NCI-H1436 treated with DMSO at 0.1 percent for 48 hours (cell line): Measurements from ENCODE around the gene CTSW.
A peak's percentile ranks its signal among the peaks of the same experiment; 100 is the strongest.

Source experiments
- DNase-seq: peaks from one replicate; lab custom pipeline; 2025; lab: John Stamatoyannopoulos, UW

CTSW gene

DNA sequence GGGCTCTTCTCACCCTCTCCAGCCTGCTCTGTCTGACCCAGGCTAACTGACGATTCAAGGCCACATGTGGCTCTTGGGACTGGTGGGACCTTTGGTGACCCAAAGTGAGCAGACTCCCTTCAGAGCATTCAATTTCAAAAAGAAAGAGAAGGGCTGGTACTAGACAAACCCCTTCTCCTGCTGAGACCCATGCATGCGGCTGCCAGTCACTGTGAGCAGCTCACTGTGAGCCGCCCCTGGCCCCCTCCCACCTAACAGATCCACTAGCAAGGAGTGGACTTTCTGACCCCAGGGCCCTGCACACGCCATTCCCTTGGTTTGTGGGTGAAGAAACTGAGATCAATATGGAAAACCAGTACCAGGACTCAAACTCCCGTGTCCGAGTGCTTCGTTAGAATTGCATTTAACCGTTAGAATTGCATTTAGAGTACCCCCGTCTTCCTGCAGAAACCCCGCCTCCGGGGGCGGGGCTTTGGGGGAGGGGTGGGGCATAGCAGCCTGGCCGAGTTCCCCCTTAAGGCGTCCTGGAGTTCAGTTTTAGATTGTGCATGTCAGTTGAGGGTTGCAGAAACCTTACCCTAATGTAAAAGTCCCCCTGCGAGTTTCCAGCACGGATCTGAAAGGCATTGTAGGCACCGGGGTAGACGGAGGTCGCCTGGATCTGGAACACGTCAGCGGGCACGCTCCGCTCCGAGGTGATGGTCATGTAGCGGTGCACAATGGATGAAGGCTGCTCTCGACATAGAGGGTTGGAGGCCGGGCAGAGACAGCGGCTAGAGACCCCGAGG, 12.2 kb upstream of the CTSW start:
- DNase-seq, result no peak

DNA sequence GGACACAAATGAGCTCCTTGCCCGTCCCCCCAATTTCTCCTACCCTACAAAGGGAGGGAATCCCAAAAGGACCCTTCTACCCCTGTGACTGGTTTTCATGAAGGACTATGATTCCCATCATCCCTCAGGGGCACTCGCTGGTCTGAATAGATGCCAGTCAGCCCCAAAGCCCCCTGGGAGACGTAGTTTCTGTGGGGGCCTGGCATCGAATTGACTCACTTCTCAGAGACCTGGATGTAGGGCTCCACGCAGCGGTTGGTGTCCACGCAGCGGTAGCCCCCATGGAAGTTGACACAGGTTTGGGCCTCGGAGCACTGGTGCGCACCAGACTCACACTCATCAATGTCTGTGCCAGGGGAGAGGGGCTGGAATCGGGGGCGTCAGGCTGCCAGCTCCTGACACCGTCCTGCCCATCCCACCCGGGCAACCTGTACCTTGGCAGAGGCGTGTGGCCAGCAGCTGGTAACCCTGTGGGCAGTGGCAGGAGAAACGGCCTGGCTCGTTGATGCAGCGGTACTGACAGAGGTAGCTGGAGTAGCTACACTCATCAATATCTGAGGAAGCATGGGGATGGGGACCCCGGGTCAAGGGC, 11.5 kb upstream of the CTSW start:
- no peak for DNase-seq

DNA sequence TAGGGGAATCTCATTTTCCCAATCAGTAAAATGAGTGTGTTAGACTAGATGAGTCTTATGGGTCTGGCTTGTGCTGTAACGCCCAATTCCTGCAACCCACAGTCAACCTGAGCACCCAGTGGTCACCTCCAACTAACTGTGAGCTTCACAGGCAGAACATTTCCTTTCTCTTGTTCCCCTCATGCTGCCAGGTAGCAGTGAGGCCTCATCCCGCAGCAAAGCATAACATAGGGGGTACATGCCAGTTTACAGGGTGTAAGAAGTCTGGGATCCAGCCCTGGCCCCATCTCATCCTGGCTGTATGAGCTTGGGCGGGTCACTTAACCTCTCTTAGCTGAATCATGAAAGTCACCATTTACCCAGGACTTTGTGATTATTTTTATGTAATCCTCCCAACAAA, 10.7 kb upstream of the CTSW start:
- no peak for DNase-seq

DNA sequence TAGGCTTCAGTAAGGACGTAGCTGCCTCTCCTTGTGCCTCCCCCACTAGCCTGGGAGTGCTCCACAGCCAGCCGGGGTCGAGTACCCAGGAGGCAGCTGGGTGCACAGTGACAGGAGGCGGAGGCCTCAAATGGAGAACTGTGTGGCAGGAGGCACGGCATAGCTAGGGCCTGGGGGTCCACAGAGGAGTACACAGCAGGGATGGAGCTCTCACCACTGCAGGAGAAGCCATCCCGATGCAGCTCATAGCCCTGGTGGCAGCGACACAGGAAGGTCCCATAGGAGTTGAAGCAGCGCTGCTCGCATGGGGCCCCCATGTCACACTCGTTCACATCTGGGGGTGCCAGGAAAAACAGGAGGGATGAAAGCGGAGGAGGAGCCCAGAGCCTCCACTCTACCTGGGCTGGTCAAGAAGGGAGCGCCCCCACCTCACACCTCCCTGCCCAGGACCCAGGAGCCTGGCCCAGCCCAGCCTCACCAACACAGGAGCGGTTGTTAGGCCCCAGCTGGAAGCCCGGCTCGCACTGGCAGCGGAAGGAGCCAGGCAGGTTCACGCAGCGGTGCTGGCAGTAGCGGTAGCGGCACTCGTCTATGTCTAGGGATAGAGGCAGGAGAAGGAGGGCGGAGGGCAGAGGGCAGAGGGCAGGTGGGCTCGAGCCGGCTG, 9.9 kb upstream of the CTSW start:
- DNase-seq, result no peak

DNA sequence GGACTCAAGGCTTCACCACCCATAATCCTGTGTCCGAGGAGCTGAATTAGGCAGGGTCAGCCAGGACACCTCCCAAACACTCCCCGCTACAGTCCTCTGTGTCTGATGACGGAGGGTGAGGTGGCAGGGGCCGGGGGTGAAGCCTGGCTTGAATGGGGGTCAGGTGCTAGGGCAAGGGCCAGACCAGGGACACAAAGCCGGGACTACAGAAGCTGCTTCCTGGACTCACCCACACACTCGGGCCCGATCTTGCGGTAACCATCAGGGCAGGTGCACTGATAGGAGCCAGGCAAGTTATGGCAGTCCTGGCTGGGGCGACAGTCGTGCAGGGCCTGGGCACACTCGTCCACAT, 9.4 kb upstream of the CTSW start:
- DNase-seq, result no peak

DNA sequence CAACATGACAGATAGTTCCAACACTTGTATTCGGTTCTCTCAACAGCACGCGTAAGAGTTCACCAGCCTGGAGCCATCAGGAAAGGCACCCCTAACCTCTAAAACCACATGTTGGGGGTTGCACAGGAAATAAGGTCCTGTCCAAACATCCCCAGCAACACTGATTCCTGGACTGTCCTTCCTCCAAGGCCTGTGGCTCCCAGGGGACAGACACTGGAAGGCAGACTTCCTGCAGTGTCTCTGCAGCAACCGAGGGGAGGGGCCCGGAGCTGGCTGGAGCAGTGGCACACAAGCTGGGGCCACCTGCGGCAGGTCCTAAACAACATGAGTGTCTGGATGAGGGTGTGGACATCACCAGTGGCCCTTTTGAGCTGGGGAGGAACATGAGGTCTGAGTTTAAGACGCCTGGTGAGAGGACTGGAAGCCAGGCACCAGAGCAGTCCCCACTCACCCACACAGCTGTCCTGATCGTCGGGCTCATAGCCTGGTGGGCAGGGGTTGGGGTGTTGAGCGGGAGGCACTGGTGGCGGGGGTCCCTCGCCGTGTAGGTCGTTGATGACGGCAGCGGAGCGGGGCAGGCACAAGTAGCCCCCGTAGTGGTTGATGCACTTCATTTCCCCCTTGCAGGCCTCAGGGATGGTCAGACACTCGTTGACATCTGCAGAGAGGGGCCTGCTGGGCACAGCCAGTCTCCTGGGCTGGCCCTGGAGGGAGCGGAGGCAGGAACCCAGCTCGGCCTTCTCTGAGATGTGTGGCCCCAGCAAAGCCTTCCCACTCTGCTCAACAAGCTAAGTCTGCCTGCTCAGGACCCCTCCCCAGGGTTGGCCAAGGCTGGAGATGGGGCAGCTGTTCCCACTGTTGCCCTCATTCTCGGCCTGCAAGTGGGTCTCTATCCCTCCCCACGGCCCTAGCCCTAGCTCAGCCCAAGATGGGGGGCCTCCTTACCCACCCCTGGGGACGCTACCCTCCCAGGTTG, 8.6 kb upstream of the CTSW start:
- DNase-seq, result no peak

DNA sequence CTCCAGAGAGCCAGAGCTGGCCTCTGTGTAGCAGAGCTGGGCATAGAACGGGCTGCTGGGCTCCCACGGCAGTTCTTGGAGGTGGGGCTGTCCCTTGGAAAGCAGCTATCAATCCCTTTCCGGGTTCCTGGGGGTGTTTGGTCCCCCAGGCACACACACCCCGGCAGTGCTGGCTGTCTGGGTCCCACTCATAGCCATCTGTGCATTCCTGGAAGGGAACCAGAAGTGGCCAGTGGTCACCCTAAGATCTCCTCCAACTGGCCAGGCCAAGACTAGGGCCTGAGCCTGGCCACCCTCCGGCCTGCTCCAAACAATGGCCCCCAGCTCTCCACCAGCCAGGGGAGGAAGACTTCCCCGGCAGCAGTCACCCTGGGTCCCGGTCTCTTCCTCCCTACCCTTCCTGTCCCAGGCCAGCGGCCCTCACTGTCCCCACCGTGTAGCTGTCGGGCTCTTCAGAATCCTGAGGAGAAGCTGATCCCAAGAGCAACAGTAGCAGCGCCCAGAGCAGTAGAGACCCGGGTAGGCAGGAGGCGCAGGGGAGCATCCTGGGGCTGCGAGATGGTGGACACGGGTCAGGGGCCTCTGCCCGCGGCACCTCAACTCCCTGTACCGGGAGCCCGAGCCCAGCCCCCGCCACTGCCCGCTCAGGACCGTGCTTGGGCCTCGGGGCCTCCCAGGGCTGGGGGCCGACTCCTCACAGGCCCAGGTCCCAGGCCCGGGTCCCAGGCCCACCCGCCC, 7.7 kb upstream of the CTSW start:
- DNase-seq, result no peak

DNA sequence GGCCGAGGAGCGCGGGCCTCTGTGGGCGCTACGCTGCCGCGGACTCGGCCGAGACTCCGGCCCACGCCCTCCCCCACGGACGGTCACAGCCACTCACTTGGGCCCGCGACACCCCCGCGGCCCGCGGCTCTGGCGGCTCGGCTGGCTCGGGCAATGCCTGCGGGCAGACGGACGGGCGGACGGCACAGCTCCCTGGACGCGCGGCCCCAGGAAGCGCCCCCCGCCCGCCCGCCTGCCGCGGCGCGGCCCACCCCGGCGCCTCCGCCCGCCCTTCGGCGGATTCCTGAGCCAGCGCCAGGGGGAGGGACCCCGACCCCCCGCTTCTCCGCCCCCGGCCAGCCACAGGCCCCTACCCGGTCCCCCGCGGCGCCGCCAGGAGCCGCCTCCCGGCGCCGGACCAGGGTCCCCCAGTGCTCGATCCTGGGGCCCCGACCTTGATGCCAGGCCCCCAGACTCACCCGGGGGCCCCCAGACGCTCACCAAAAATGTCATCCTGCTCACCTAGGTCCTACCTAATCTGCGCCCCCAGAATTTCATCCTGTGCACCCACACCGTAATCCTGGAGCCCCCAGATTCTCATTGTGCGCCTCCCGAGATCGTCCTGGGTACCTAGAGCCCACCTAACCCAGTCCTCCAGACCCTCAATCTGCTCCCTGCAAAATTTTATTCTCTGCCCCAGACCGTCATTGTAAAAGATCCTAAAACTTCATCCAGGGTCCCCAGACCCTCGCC, 6.9 kb upstream of the CTSW start, which contains the start of gene EFEMP2:
TSS of gene EFEMP2 (minus strand) at position 215 of the 732 bp plus-strand sequence. CDS start 446 bp downstream, outside the sequence.
- no peak for DNase-seq

DNA sequence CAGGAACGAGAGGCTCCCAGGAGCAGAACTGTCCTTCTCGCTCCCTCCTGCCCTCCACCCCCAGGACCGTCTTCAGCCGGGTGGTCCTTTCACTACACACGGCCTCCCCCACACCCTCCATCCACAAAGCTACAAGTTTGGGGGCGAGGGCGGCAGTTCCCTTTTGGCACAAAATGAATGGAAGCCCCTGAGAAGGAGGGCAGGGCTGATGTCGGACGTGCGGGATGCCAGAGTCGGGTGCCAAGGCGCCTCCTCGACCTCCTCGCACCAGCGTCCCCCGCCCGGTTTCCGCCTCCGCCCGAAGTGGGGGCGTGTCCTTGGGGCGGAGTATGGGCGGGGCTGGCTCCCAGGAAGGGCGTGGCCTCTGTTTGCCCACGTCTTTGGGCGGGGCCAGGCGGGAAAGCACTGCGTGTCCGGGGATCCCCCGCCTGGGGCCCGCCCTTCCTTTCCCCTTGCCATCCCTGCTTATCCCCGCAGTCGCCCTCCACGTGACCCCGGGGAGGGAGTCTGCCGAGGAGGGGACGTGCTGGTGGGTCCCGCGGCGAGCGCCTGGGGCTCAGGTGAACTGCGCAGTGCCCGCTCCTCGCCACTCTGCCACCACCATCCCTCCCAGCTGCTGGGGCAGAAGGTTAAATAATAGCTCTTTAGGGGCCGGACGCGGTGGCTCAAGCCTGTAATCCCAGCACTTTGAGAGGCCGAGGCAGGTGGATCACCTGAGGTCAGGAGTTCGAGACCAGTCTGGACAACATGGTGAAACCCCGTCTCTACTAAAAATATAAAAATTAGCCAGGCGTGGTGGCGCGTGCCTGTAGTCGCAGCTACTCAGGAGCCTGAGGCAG, 6.1 kb upstream of the CTSW start:
- DNase-seq, result peak; percentile 66

DNA sequence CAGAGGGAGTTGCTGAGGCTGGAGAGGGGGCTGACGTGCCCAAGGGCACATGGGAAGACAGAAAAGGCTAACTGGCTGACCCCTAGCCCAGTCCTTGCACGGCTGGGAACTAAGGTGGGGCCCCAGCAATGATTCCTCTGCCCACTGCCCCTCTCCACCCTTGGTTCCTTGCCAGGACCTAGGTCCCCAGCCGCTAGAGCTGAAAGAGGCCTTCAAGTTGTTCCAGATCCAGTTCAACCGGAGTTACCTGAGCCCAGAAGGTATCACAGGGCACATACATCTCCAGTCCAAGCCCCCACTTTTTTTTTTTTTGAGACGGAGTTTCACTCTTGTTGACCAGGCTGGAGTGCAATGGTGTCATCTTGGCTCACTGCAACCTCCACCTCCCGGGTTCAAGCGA, 390 bp downstream of the CTSW start:
- DNase-seq, result no peak

DNA sequence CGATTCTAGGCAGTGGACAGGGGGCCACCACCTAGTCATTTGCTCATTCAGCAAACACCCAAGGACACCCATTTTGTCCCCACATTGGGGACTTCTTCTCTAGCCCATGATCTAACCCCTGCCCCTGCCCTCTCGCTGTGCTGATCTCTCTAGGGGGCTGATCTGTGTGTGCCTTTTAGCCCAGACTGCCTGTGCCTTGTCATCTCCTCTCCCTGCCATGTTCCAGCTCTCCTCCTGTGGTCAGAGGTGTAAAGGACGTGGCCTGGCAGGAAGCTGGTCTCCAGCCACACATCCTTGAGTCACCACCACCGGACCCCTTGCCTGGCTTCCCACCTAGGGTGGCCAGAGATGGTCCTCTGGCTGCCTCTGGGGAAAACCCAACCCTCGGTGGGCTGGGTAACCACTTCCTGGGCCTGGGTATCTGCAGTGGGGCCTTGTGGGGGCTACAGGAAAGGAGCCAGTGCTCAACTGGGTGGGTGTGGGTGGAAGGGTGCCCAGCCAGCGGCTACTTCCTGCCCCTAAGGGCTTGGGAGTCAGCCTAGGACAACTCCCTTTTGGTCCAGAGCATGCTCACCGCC, 1.3 kb downstream of the CTSW start:
- no peak for DNase-seq

DNA sequence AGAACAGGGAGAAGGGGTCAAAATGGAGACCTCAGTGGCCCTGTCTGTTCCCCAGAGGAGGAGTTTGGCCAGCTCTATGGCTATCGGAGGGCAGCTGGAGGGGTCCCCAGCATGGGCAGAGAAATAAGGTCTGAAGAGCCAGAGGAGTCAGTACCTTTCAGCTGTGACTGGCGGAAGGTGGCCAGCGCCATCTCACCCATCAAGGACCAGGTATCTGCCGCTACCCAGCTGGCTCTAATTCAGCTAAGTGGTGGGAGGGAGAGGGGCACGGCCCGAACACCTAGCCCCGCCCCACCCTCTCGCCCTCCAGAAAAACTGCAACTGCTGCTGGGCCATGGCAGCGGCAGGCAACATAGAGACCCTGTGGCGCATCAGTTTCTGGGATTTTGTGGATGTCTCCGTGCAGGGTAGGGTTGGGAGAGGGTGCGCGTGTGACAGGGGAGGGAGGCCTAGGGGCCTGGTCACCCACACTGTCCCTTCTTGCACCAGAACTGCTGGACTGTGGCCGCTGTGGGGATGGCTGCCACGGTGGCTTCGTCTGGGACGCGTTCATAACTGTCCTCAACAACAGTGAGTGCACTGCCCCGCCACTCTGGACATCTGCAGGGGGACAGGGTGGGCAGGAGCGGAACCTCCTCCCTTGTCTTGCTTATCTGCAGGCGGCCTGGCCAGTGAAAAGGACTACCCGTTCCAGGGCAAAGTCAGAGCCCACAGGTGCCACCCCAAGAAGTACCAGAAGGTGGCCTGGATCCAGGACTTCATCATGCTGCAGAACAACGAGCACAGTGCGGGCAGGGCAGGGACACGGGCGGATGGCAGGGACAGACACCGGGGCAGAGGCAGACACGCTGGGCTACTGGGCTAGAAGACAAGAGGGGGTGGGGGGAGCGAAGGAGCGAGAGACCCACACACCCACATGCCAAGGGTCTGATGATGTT, 2.8 kb downstream of the CTSW start:
- DNase-seq, result no peak

DNA sequence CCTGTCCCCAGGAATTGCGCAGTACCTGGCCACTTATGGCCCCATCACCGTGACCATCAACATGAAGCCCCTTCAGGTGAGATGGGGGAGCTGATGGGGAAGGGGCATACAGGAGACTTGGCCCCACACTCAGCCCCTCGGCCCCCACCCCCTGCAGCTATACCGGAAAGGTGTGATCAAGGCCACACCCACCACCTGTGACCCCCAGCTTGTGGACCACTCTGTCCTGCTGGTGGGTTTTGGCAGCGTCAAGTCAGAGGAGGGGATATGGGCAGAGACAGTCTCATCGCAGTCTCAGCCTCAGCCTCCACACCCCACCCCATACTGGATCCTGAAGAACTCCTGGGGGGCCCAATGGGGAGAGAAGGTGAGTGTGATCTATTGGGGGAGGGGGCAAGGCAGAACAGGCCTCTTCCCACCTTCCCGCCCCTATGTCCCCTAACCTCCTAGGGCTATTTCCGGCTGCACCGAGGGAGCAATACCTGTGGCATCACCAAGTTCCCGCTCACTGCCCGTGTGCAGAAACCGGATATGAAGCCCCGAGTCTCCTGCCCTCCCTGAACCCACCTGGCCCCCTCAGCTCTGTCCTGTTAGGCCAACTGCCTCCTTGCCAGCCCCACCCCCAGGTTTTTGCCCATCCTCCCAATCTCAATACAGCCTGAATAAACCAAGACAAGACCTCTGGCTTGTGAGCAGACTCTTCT, 3.6 kb downstream of the CTSW start:
- no peak for DNase-seq

DNA sequence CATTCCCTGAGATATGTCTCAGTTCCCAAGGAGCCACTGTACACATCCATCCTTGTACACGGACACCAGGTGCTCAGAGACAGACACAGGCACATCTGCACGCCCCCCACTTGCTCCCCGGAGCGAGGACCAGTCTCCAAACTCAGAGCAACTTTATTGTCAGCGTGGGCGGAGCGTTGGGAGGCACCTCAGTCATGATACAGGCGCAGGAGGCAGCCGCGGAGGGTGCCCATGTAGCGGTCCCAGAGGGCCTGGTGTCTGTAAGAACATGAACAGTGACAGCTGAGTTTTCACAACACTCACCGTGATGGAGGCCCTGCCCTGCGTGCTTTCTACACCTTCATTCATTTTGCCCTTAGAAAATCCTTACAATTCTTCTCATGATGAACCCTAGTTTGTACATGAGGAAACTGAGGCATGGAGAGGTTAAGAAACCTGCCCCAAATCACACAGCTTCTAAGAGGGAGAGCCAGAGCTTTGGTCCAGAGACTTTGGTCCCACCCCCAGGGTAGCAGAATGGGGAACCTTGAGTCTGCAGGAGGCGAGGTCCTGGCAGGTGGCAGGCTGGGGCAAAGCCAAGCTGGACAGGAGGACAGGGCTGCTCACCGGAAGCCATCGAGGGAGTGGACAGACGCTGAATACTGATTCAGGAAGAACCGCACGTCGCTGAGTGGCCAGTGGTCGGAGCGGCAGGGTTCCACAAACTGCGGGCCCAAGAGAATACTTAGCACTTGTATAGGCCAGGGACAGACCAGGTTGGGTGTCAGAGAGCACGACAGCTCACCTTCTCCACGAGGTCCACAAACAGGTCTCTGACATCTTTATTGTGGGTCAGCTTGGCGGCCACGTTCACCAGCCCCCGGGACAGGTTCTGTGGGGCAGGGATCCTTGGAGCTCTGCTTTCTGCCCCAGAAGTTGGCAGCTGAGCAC, 4.4 kb downstream of the CTSW start:
- DNase-seq, result no peak

DNA sequence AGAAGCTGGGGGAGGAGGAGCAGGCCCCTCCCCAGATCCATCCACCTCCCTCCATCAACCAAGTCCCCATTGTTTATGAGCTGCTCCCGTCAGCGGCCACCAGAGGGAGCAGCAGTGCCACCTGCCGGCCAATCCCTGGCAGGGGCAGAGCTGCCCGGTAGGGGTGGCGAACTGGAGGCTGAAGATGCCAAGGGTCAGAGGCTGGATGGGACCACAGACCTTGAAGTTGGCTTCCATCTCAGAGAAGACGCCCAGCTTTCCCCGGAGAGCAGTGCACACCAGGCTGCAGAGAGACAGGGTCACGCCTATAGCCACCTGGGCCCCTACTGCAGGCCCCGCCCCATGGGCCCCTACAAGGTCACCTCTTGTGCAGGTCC, 5.1 kb downstream of the CTSW start:
- no peak for DNase-seq

DNA sequence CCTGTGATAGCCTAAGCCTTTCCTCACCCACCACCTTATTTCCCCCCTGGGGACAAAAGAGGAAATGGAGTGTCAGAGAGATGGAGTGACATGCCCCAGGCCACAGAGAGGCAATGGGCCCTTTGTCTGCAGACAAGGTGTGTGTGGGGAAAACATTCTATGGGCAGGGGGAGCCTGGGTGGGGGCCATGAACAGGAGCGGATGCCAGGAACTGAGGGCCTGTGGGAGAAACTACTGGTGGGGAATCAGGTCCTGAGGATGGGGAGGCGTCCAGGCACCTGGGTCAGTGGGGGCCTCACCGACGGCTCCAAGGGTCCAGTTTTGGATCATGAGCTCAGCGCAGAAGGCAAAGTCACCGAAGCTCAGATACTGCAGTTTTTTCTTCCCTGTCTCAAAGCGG, 5.6 kb downstream of the CTSW start:
- DNase-seq, result no peak
